HEK293 (cell line): Measurements from ENCODE around the gene CHD5.

ENCODE experiments used
- EGR2 ChIP-seq: fragments of 450-650 bp; formaldehyde crosslinking; IDR thresholded peaks from 2 replicates; pipeline ENCODE4 v1.5.1; 2016; ENCODE audit warnings: low read depth, missing biosample characterization, missing genetic modification characterization
- ELK4 ChIP-seq: IDR thresholded peaks from 2 replicates; pipeline ENCODE4 v1.6.1; 2011; ENCODE audit warnings: mild to moderate bottlenecking, low read depth, low read length, borderline replicate concordance
- GLI4 ChIP-seq: fragments of 450-650 bp; formaldehyde crosslinking; IDR thresholded peaks from 2 replicates; pipeline ENCODE4 v1.5.1; 2016; ENCODE audit warnings: missing biosample characterization, missing genetic modification characterization
- GLIS1 ChIP-seq: fragments of 450-650 bp; formaldehyde crosslinking; IDR thresholded peaks from 2 replicates; pipeline ENCODE4 v1.5.1; 2016; ENCODE audit warnings: missing biosample characterization, missing genetic modification characterization
- KLF17 ChIP-seq: fragments of 450-650 bp; formaldehyde crosslinking; IDR thresholded peaks from 2 replicates; pipeline ENCODE4 v1.5.1; 2016; ENCODE audit warnings: missing biosample characterization, missing genetic modification characterization
- OSR2 ChIP-seq: fragments of 450-650 bp; formaldehyde crosslinking; IDR thresholded peaks from 2 replicates; pipeline ENCODE4 v1.5.1; 2016; ENCODE audit warnings: missing biosample characterization, missing genetic modification characterization
- PRDM1 ChIP-seq: fragments of 450-650 bp; formaldehyde crosslinking; IDR thresholded peaks from 2 replicates; pipeline ENCODE4; 2016; ENCODE audit warnings: missing biosample characterization, missing genetic modification characterization
- SCRT1 ChIP-seq: fragments of 450-650 bp; formaldehyde crosslinking; IDR thresholded peaks from 2 replicates; pipeline ENCODE4 v1.5.1; 2016; ENCODE audit warnings: missing biosample characterization, missing genetic modification characterization, borderline replicate concordance
- YY2 ChIP-seq: fragments of 450-650 bp; formaldehyde crosslinking; IDR thresholded peaks from 2 replicates; pipeline ENCODE4 v1.5.1; 2016; ENCODE audit warnings: missing biosample characterization, missing genetic modification characterization
- ZBTB10 ChIP-seq: fragments of 450-650 bp; formaldehyde crosslinking; IDR thresholded peaks from 2 replicates; pipeline ENCODE4 v1.5.1; 2016; ENCODE audit warnings: missing biosample characterization, missing genetic modification characterization
- ZBTB11 ChIP-seq: fragments of 450-650 bp; formaldehyde crosslinking; conservative IDR thresholded peaks from 2 replicates; pipeline ENCODE4 v1.5.1; 2016; ENCODE audit warnings: low read depth, missing biosample characterization, missing genetic modification characterization
- ZNF23 ChIP-seq: fragments of 450-650 bp; formaldehyde crosslinking; IDR thresholded peaks from 2 replicates; pipeline ENCODE4 v1.5.1; 2016; ENCODE audit warnings: missing biosample characterization, missing genetic modification characterization, borderline replicate concordance
- ZNF239 ChIP-seq: fragments of 450-650 bp; formaldehyde crosslinking; IDR thresholded peaks from 2 replicates; pipeline ENCODE4 v1.5.1; 2016; ENCODE audit warnings: missing biosample characterization, missing genetic modification characterization
- ZNF248 ChIP-seq: fragments of 450-650 bp; formaldehyde crosslinking; IDR thresholded peaks from 2 replicates; pipeline ENCODE4 v1.5.1; 2017; ENCODE audit warnings: missing biosample characterization, missing genetic modification characterization
- ZNF280C ChIP-seq: fragments of 450-650 bp; formaldehyde crosslinking; IDR thresholded peaks from 2 replicates; pipeline ENCODE4 v1.5.1; 2016; ENCODE audit warnings: missing biosample characterization, missing genetic modification characterization
- ZNF292 ChIP-seq: fragments of 450-650 bp; formaldehyde crosslinking; IDR thresholded peaks from 2 replicates; pipeline ENCODE4 v1.5.1; 2016; ENCODE audit warnings: low read depth, missing biosample characterization, missing genetic modification characterization, borderline replicate concordance
- ZNF302 ChIP-seq: fragments of 450-650 bp; formaldehyde crosslinking; IDR thresholded peaks from 2 replicates; pipeline ENCODE4 v1.5.1; 2016; ENCODE audit warnings: missing biosample characterization, missing genetic modification characterization, low read depth
- ZNF366 ChIP-seq: fragments of 450-650 bp; formaldehyde crosslinking; conservative IDR thresholded peaks from 2 replicates; pipeline ENCODE4 v1.5.1; 2016; ENCODE audit warnings: missing biosample characterization, missing genetic modification characterization
- ZNF423 ChIP-seq: fragments of 450-650 bp; formaldehyde crosslinking; IDR thresholded peaks from 2 replicates; pipeline ENCODE4 v1.5.1; 2016; ENCODE audit warnings: missing biosample characterization, missing genetic modification characterization
- ZNF514 ChIP-seq: fragments of 450-650 bp; formaldehyde crosslinking; IDR thresholded peaks from 2 replicates; pipeline ENCODE4 v1.5.1; 2016; ENCODE audit warnings: missing biosample characterization, missing genetic modification characterization
- ZNF529 ChIP-seq: fragments of 450-650 bp; formaldehyde crosslinking; IDR thresholded peaks from 2 replicates; pipeline ENCODE4 v1.5.1; 2017; ENCODE audit warnings: missing genetic modification characterization, missing biosample characterization; ENCODE audit not compliant: insufficient replicate concordance
- ZNF530 ChIP-seq: fragments of 450-650 bp; formaldehyde crosslinking; IDR thresholded peaks from 2 replicates; pipeline ENCODE4 v1.5.1; 2016; ENCODE audit warnings: low read depth, missing biosample characterization, missing genetic modification characterization
- ZNF561 ChIP-seq: fragments of 450-650 bp; IDR thresholded peaks from 2 replicates; pipeline ENCODE4 v1.5.1; 2018; ENCODE audit warnings: missing biosample characterization, missing genetic modification characterization, borderline replicate concordance
- ZNF621 ChIP-seq: fragments of 450-650 bp; formaldehyde crosslinking; IDR thresholded peaks from 2 replicates; pipeline ENCODE4 v1.5.1; 2017; ENCODE audit warnings: missing biosample characterization, missing genetic modification characterization
- ZNF629 ChIP-seq: fragments of 450-650 bp; formaldehyde crosslinking; IDR thresholded peaks from 2 replicates; pipeline ENCODE4 v1.5.1; 2017; ENCODE audit warnings: missing biosample characterization, missing genetic modification characterization
- ZNF670 ChIP-seq: fragments of 450-650 bp; formaldehyde crosslinking; IDR thresholded peaks from 2 replicates; pipeline ENCODE4 v1.5.1; 2016; ENCODE audit warnings: missing biosample characterization, missing genetic modification characterization, low read depth
- ZNF707 ChIP-seq: fragments of 450-650 bp; formaldehyde crosslinking; IDR thresholded peaks from 2 replicates; pipeline ENCODE4 v1.5.1; 2016; ENCODE audit warnings: missing biosample characterization, missing genetic modification characterization
- ZNF837 ChIP-seq: fragments of 450-650 bp; formaldehyde crosslinking; IDR thresholded peaks from 2 replicates; pipeline ENCODE4 v1.5.1; 2016; ENCODE audit warnings: missing biosample characterization, missing genetic modification characterization
- ZSCAN23 ChIP-seq: fragments of 450-650 bp; formaldehyde crosslinking; IDR thresholded peaks from 2 replicates; pipeline ENCODE4 v1.5.1; 2016; ENCODE audit warnings: missing biosample characterization, missing genetic modification characterization

The CHD5 gene

GRCh38 chr1:6174621-6175410, 5.3 kb downstream of the CHD5 start (continued):
- TF ChIP-seq ZNF530 (tag by site-specific recombination) (no peak), EGR2 (tag by site-specific recombination) (peak; percentile 88; the same call in 1 of the 2 replicates), KLF17 (tag by site-specific recombination) (no peak), SCRT1 (tag by site-specific recombination) (no peak), ZNF837 (tag by site-specific recombination) (no peak), ZNF366 (tag by site-specific recombination) (peak; percentile 99), ZBTB10 (tag by site-specific recombination) (no peak), ZNF239 (tag by site-specific recombination) (no peak), ZNF707 (tag by site-specific recombination) (0 out of 2 replicates have a peak, but pooled peaks have one; percentile 3), ZNF248 (tag by site-specific recombination) (no peak; the same call in 1 of the 2 replicates), ELK4 (no peak), ZBTB11 (no peak), GLI4 (no peak), ZNF670 (no peak), ZNF529 (no peak), PRDM1 (tag by site-specific recombination) (no peak), ZNF621 (no peak), ZNF302 (0 out of 2 replicates have a peak, but pooled peaks have one; percentile 9), ZNF423 (no peak), YY2 (tag by site-specific recombination) (peak; percentile 16; the same call in 1 of the 2 replicates), ZNF23 (tag by site-specific recombination) (no peak), ZNF629 (tag by site-specific recombination) (no peak), OSR2 (no peak), ZNF514 (tag by site-specific recombination) (peak; percentile 4; the same call in 1 of the 2 replicates), ZNF561 (tag by site-specific recombination) (no peak), ZNF292 (no peak), GLIS1 (tag by site-specific recombination) (no peak), ZSCAN23 (tag by site-specific recombination) (no peak), ZNF280C (tag by site-specific recombination) (no peak)
